ENCODE results near the gene CCDC9B.
A peak's percentile ranks its signal among the peaks of the same experiment; 100 is the strongest.

Gene CCDC9B

DNA sequence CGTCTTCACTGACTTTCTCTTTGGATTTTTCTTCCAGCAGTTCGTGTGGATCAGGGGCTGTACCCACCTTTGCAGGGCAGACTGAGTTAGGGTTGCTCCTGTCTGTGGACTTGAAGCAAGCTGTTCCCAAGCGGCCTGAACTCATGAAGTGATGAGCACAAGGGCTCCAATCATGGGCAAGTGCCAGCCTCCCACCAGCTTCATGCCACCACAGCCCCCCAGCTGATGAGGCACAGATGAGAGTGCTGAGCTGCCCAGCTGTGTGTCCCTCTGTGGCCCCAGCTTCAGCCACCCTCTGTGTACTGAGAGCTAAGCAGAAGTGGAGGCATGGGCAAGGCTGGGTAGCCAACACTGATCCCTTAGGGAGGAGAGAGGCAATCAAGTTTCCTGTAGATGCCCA is 29.7 kb downstream of the CCDC9B start:
- H3K36me3 ChIP-seq, result no peaks in the 10 kb centered on the region
- no peak overlapping the region for H3K27ac ChIP-seq
- peaks cover 34 to 39% of the 10 kb centered on the region in 2 experiments for H3K4me1 ChIP-seq (ENCODE audit: control insufficient read depth in 1 of 2, insufficient read depth in 1 of 2, low read depth in 1 of 2, low read length in 1 of 2)
- no peaks in the 10 kb centered on the region for H3K9me3 ChIP-seq
- no peak for TF ChIP-seq CTCF (IDR thresholded peaks at IDR 0.05)
- H3K4me3 ChIP-seq (ENCODE audit: low read depth in 1 of 2, low read length in 1 of 2), result no peak overlapping the region
- H3K27me3 ChIP-seq, result peaks cover 24% of the 10 kb centered on the region

- H3K4me3 ChIP-seq (ENCODE audit: low read depth in 1 of 2, low read length in 1 of 2), result peak overlapping the region; percentile 87 to 88
- peak; percentile 93 for TF ChIP-seq CTCF (IDR thresholded peaks at IDR 0.05)
- H3K9me3 ChIP-seq, result no peaks in the 10 kb centered on the region
- H3K4me1 ChIP-seq (ENCODE audit: control insufficient read depth in 1 of 2, insufficient read depth in 1 of 2, low read depth in 1 of 2, low read length in 1 of 2), result peaks cover 41 to 46% of the 10 kb centered on the region in 2 experiments
- peaks cover 2% of the 10 kb centered on the region for H3K36me3 ChIP-seq
- peaks cover 17% of the 10 kb centered on the region for H3K27me3 ChIP-seq
- H3K27ac ChIP-seq, result peak overlapping the region; percentile 98
These were observed 30.5 kb downstream of the CCDC9B start for GRCh38 chr15:40310001-40310959.

DNA sequence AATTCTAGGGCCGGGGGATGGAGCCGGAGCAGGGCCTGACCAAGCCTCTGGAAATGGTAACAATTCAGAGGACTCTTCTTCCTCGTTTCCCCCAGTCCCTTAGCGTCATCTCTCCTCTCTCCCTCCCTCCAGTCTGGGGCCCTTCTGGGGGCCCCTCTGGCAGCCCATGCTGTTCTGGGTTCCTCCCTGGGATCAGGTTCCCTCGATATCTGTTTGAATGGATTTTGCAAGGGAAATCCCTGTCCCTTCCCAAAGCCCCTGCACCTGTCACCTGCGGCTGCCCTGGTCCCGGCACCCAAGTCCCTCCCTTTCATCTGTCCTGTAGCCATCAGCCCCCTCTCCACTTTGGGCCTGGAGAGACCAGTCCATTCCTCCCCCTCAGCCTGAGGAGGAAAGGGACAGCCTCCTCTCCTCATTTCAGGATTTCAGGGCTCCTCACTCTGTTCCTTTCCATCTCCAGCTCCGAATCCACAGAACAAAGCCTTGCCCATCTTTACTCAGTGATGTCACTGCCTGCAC is 31.3 kb downstream of the CCDC9B start:
- H3K4me3 ChIP-seq (ENCODE audit: low read depth in 1 of 2, low read length in 1 of 2), result peak overlapping the region; percentile 87 to 88
- no peaks in the 10 kb centered on the region for H3K9me3 ChIP-seq
- H3K27me3 ChIP-seq, result peaks cover 10% of the 10 kb centered on the region
- H3K27ac ChIP-seq, result peak overlapping the region; percentile 98
- TF ChIP-seq CTCF (IDR thresholded peaks at IDR 0.05), result no peak
- peaks cover 7% of the 10 kb centered on the region for H3K36me3 ChIP-seq
- peaks cover 50 to 55% of the 10 kb centered on the region in 2 experiments for H3K4me1 ChIP-seq (ENCODE audit: control insufficient read depth in 1 of 2, insufficient read depth in 1 of 2, low read depth in 1 of 2, low read length in 1 of 2)

- Histone ChIP-seq H3K9me3 (no peaks in the 10 kb centered on the region), H3K36me3 (peaks cover 24% of the 10 kb centered on the region), H3K27ac (peak within 1 kb of the TSS; percentile 98), H3K4me1 (ENCODE audit: control insufficient read depth in 1 of 2, insufficient read depth in 1 of 2, low read depth in 1 of 2, low read length in 1 of 2) (peaks cover 59 to 60% of the 10 kb centered on the region in 2 experiments), H3K27me3 (no peaks in the 10 kb centered on the region), H3K4me3 (ENCODE audit: low read depth in 1 of 2, low read length in 1 of 2) (peak within 1 kb of the TSS; percentile 87 to 88)
- TF ChIP-seq CTCF (IDR thresholded peaks at IDR 0.05), result peak; percentile 52
These were observed 33.1 kb downstream of the CCDC9B start, which contains the start of gene PLCB2 for GRCh38 chr15:40307421-40308211. TSS of gene PLCB2 (minus strand) at chr15:40307935. CDS start at chr15:40307672, 263 bp downstream.

- no peak for TF ChIP-seq CTCF (IDR thresholded peaks at IDR 0.05)
- Histone ChIP-seq H3K9me3 (no peaks in the 10 kb centered on the region), H3K36me3 (peaks cover 31% of the 10 kb centered on the region), H3K27ac (peak overlapping the region; percentile 98), H3K27me3 (no peaks in the 10 kb centered on the region), H3K4me3 (ENCODE audit: low read depth in 1 of 2, low read length in 1 of 2) (peak overlapping the region; percentile 87 to 88), H3K4me1 (ENCODE audit: control insufficient read depth in 1 of 2, insufficient read depth in 1 of 2, low read depth in 1 of 2, low read length in 1 of 2) (peaks cover 63 to 64% of the 10 kb centered on the region in 2 experiments)
These were observed 33.8 kb downstream of the CCDC9B start for GRCh38 chr15:40306908-40307307.
